Retinal pigment epithelial cell (primary cell): ENCODE data around the gene TAS2R46.
"Not testable (repeated sequence)": the region's sequence is repeated elsewhere in the genome, so short reads cannot be mapped to it uniquely, and the experiment has no call there.

ENCODE experiments used
- DNase-seq: peaks from one replicate; pipeline ENCODE4 v3.0.0-alpha.2; 2010; ENCODE audit warnings: low read depth
- H3K4me3 ChIP-seq: 2 replicates; pipeline ENCODE4 v1.5.1; 2011; ENCODE audit warnings: mild to moderate bottlenecking, low read length, control low read depth, moderate library complexity
- CTCF ChIP-seq: conservative IDR thresholded peaks from 2 replicates; pipeline ENCODE4 v1.5.1; 2011; ENCODE audit warnings: low read depth, low read length, control low read depth, inconsistent platforms

The TAS2R46 gene

DNA sequence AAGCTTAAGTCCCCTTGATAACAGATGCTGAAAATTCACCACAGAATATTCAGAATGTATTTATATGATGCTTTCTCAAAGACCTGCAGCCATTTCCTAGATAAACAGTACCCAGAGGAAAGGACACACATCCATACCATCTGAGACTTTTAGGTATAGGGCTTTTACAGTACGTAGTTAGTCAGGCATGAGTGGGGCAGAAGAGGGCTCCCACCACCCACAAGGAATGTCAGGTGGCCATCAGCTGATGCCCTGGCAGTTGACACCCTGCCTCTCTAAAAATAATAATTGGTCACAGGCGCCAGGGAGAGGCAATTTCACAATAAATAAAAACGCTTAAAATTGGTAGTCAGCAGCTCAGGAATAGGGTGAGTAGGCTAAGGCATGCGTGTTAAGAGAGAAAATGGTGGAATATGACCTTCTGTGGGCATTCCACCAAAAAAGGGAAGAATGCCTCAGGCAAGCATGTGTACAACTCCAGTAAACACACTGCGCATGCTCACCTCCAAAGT lies 7.8 kb upstream of the TAS2R46 start:
- no peak for TF ChIP-seq CTCF
- DNase-seq = no peak
- no peak overlapping the region for H3K4me3 ChIP-seq

- no peak for TF ChIP-seq CTCF
- H3K4me3 ChIP-seq = no peak overlapping the region
- peak; percentile 4 for DNase-seq
Measured at GRCh38 chr12:11067514-11067913, 5.4 kb upstream of the TAS2R46 start.

- no peak overlapping the region for H3K4me3 ChIP-seq
- DNase-seq = no peak
- TF ChIP-seq CTCF = no peak
Measured at GRCh38 chr12:11059784-11060183, 2.3 kb downstream of the TAS2R46 start.

GRCh38 chr12:11059041-11059440 lies 3.1 kb downstream of the TAS2R46 start:
- TF ChIP-seq CTCF = no peak
- no peak overlapping the region for H3K4me3 ChIP-seq
- no peak for DNase-seq

GRCh38 chr12:11055306-11055705 lies 6.8 kb downstream of the TAS2R46 start:
- H3K4me3 ChIP-seq = no peak overlapping the region
- no peak for TF ChIP-seq CTCF

GRCh38 chr12:11049806-11050531 lies 12.1 kb downstream of the TAS2R46 start:
- DNase-seq, H3K4me3 ChIP-seq: not testable (repeated sequence)

More at GRCh38 chr12:11055306-11055705, 6.8 kb downstream of the TAS2R46 start:
- DNase-seq = no peak

DNA sequence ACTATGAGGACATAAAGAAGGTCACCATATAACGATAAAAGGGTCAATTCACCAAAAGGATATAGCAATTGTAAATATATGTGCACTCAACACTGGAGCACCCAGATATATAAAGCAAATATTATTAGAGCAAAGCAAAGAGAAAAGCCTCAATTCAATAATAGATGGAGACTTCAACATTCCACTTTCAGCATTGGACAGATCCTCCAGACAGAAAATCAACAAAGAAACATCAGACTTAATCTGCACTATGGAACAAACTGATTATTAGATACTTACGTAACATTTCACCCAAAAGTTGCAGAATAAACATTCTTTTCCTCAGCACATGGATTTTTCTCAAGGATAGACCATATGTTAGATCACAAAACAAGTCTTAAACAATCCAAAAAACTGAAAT lies 20.7 kb downstream of the TAS2R46 start:
- H3K4me3 ChIP-seq, DNase-seq: not testable (repeated sequence)

DNA sequence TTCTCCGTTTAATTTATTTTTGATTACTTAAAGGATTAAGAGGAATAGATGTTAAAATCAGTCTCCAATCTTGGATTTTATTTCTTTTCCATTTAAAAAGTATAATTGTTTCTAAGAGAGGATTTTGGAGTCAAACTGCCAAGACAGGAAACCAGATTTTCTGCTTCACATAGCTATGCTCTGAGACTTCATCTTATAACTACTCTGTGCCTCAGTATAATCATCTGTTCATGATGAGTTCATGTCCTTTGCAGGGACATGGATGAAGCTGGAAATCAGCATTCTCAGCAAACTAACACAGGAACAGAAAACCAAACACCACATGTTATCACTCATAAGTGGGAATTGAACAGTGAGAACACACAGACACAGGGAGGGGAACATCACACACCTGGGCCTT lies 21.9 kb downstream of the TAS2R46 start:
- no peak for TF ChIP-seq CTCF
- no peak overlapping the region for H3K4me3 ChIP-seq
- no peak for DNase-seq
